Activated naive CD4-positive, alpha-beta T cell treated with anti-CD3 and anti-CD28 coated beads for 36 hours (primary cell): Measurements from ENCODE around the gene EPS8. TPM values are rescaled to one million over a fixed set of nuclear protein-coding genes. Genes with fewer than 3 reads are reported as not detected.
"Not testable (repeated sequence)": the region's sequence is repeated elsewhere in the genome, so short reads cannot be mapped to it uniquely, and the experiment has no call there.

Source experiments
- CTCF ChIA-PET: fragments of 350-600 bp; sonication (Branson Sonifier 250); formaldehyde crosslinking; loops from one replicate; lab custom pipeline; 2021; ENCODE audit warnings: antibody characterized with exemption; lab: Charles Lee
- DNase-seq: peaks from one replicate; pipeline ENCODE4 v3.0.0-alpha.2; 2020
- H3K27ac Mint-ChIP-seq: one replicate; pipeline ENCODE4 v1.8.0; 2021; ENCODE audit warnings: mild to moderate bottlenecking, mixed read lengths
- H3K27me3 Mint-ChIP-seq: one replicate; pipeline ENCODE4 v1.8.0; 2021; ENCODE audit warnings: low read depth, mixed read lengths
- H3K36me3 Mint-ChIP-seq: one replicate; pipeline ENCODE4 v1.8.0; 2021; ENCODE audit warnings: low read depth, mixed read lengths
- H3K4me1 Mint-ChIP-seq: one replicate; pipeline ENCODE4 v1.8.0; 2021; ENCODE audit warnings: low read depth, mixed read lengths
- H3K4me3 Mint-ChIP-seq: one replicate; pipeline ENCODE4 v1.8.0; 2021; ENCODE audit warnings: mild to moderate bottlenecking, moderate library complexity, mixed read lengths
- H3K9me3 Mint-ChIP-seq: one replicate; pipeline ENCODE4 v1.8.0; 2021; ENCODE audit warnings: mixed read lengths
- intact Hi-C: fragments of 100-400 bp; cut with micrococcal nuclease; formaldehyde crosslinking; loops from one replicate; pipeline ENCODE4 v1.15.1; 2023
- total RNA-seq, 2 experiments: library from RNA; stranded (reverse); gene quantifications; one replicate each; pipeline ENCODE4 v1.2.3, GENCODE V29; 2021

EPS8 gene
- total RNA-seq, 2 experiments from 2014 or later: 3.2 to 5.6 TPM

DNA sequence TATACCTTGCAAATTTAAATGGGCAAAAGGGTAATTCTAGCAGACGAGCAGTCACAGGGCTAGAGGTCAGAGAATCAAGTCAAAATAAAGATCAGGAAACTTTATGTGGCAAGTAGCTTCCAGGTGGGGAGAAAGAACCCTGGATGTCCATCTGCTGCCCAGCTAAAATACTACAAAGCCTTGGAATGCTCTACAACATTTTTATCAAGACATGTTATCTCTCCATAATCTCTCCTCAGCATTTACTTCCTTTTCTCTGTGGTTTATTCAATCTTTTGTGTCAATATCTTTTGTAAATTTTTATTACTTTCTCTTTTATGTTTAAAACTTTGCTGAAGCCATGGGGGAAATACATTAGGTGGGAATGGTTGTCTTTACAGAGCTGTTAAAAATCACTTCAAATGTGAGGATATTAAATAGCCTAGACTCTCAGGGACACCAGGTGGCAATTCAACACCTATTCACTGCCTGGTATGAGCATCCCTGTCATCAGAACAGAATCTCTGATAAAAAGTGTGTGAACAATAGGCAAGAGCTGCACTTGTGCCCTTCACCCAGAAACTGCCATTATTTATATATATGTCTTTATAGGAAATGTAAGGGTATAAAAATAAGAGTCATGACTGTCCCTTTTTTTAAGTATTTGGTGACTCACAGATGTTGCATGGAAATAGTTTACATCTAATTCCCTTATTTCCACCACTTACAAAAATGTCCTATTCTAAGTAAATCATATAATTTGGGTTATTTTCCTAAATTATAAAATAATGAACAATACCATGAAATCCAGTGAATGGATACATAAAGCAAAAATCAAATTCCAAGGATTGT, 152.9 kb downstream of the EPS8 start:
- Mint-ChIP-seq H3K27me3 (no peaks in the 10 kb centered on the region), H3K4me3 (no peak overlapping the region), H3K4me1 (no peaks in the 10 kb centered on the region), H3K36me3 (no peaks in the 10 kb centered on the region), H3K9me3 (no peaks in the 10 kb centered on the region), H3K27ac (no peak overlapping the region)
- no peak for DNase-seq
- intact Hi-C loops: no loop called here
- CTCF ChIA-PET: no interaction called here

DNA sequence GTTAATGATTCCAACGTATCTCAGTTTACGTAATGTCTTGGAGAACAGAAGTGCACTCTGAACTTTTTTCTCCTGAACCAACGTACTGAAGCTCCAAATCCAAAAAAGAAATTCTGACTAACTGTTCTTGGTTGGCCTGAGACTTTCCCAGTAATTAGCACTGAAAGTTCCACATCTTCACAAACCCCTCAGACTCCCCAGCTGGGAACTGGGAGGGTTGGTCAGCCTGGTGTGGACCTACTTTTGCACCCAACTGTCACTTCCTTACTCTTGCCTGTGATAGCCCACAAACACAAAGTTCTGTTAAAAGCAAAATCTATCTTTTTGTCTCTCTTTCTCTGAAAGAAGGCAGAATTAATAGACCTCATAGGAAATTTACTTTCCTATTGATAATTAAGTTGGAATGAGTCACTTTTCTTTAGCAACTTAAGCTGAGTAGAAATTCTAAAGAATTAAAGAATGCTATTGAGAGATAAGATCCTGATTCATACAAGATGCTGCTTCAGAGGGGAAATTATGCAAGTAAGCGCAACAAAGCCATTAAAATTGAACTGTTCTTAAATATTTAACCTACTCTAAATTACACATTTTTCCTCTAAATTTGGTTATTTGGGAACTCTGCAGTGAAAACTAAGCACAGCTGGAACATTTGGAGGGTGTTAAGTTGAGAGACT, 155.0 kb downstream of the EPS8 start:
- Mint-ChIP-seq H3K9me3 (no peaks in the 10 kb centered on the region), H3K27ac (no peak overlapping the region), H3K4me3 (no peak overlapping the region), H3K27me3 (no peaks in the 10 kb centered on the region), H3K36me3 (no peaks in the 10 kb centered on the region), H3K4me1 (no peaks in the 10 kb centered on the region)
- intact Hi-C loops: no loop called here
- no peak for DNase-seq
- CTCF ChIA-PET: no interaction called here

DNA sequence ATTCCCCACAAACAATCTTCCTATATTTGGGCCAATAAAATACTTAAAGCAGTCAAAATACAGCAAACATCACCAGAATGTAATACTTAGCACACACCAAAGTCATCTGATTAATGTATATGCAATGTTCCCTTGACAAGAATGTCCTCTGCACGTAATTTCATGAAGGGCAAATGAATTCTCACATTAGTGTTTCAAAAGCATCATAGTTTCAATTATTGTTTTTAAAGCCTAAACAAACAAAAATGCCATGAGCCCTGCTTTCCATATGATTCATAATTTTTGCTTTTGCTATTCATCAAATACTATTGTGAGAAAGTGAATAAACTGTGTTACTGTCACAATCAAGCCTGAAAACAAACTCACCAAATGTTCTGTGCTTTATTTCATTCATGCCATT, 156.0 kb downstream of the EPS8 start:
- no peaks in the 10 kb centered on the region for H3K36me3 Mint-ChIP-seq
- intact Hi-C loops: no loop called here
- no peaks in the 10 kb centered on the region for H3K9me3 Mint-ChIP-seq
- CTCF ChIA-PET: no interaction called here
- no peak overlapping the region for H3K4me3 Mint-ChIP-seq
- DNase-seq: no peak
- H3K27ac Mint-ChIP-seq: no peak overlapping the region
- H3K4me1 Mint-ChIP-seq: no peaks in the 10 kb centered on the region
- H3K27me3 Mint-ChIP-seq: no peaks in the 10 kb centered on the region

DNA sequence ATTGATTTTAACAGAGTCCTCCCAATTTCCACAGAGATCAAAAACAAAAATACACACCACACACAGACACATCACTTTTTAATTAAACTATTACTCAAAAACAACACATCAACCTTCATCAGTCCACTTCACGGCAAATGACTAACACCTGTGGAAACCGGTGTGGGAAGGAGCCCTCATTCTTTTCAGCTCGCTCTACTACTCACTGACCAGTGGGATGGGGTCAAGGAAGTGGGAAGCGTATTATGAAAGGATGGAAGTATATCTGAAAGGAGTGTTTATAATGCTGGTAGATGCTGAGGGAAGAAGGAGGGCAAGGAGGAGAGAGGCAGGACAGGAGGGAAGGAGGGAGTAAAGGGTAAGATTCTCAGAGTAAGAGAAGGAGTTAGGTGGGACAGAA, 156.5 kb downstream of the EPS8 start:
- CTCF ChIA-PET: no interaction called here
- Mint-ChIP-seq H3K9me3 (no peaks in the 10 kb centered on the region), H3K4me3 (no peak overlapping the region), H3K36me3 (no peaks in the 10 kb centered on the region), H3K27me3 (no peaks in the 10 kb centered on the region), H3K4me1 (no peaks in the 10 kb centered on the region), H3K27ac (no peak overlapping the region)
- intact Hi-C loops: no loop called here
- no peak for DNase-seq

DNA sequence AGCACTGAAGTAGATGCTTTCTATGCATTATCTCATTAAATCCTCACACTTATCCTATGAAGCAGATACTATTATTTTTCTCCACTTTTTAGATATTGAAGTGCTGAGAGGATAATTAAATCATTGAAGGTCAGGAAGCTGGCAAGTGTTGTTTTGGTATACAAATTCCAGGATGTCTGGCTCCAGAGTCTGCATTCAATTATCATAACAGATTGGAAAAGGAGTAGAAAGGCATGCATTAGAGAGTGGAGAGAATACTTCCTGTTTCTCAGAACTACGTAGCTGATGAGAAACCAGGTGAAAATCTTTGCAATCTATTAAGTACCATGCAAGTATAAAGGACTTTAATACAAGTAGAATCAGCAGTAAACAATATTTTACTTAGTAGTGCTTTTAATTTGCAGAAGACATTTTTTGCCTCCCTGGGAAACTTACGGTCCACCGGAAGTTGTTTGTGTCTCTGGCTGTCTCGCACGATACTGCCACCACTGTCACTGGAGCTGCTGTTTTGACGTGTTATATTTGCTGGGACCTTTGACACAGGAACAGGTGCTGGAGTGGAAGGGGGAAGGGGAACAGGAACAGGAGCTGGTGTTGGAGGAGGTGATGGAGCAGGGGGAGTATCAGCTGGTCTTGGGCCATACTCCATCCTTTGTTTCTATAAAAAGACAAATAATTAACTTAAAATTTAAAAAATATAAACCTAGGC, 158.0 kb downstream of the EPS8 start:
- no peaks in the 10 kb centered on the region for H3K27me3 Mint-ChIP-seq
- intact Hi-C loops: no loop called here
- no peak for DNase-seq
- H3K4me1 Mint-ChIP-seq: no peaks in the 10 kb centered on the region
- CTCF ChIA-PET: no interaction called here
- no peaks in the 10 kb centered on the region for H3K9me3 Mint-ChIP-seq
- H3K4me3 Mint-ChIP-seq: no peak overlapping the region
- H3K36me3 Mint-ChIP-seq: no peaks in the 10 kb centered on the region
- no peak overlapping the region for H3K27ac Mint-ChIP-seq

DNA sequence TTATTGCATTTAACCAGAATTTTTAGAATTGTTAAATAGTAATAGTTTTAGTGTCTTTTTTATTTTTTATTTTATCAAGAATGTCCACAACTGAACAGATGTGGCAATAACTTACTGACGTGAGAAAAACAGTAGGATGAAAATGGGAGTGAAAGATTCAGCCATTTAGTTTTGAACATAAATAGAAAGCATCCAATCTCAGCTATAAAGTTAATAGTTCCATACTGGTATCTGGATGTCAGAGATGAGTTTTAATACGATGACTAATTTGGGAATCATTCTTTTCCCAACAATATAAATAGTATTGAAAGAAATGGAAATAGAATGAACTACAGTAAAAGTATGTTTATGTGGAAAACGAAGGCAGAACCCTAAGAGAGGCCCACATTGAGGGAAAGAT, 159.4 kb downstream of the EPS8 start:
- H3K4me1 Mint-ChIP-seq: no peaks in the 10 kb centered on the region
- CTCF ChIA-PET: no interaction called here
- H3K36me3 Mint-ChIP-seq: no peaks in the 10 kb centered on the region
- H3K27ac Mint-ChIP-seq: no peak overlapping the region
- H3K9me3 Mint-ChIP-seq: no peaks in the 10 kb centered on the region
- DNase-seq: no peak
- intact Hi-C loops: no loop called here
- H3K27me3 Mint-ChIP-seq: no peaks in the 10 kb centered on the region
- H3K4me3 Mint-ChIP-seq: no peak overlapping the region

DNA sequence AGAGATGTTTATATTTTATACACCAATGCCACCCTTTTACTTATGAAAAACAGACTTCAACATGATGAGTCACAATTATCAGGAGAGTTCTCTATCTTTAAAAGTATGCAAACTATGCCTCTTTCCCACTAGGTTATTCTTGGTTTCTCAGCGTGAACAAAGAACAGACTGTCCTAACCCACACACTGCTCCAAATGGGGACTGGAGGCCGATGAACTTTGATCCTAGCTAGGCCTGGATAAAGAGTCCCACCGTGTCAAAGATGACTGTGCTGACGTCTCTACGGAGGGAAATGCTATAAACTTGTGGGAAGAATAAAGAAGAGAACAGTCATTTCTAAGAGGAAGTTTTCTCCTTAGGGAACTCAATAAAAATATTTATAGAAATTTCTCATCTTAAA, 160.1 kb downstream of the EPS8 start:
- no peaks in the 10 kb centered on the region for H3K4me1 Mint-ChIP-seq
- no peak overlapping the region for H3K4me3 Mint-ChIP-seq
- no peaks in the 10 kb centered on the region for H3K36me3 Mint-ChIP-seq
- DNase-seq: no peak
- H3K9me3 Mint-ChIP-seq: no peaks in the 10 kb centered on the region
- H3K27me3 Mint-ChIP-seq: no peaks in the 10 kb centered on the region
- CTCF ChIA-PET: interaction anchor here (0.6 kb wide), 1 partner anchor 228 kb away, joined by 5 read pairs; no protein-coding TSS in a partner anchor
- no peak overlapping the region for H3K27ac Mint-ChIP-seq
- intact Hi-C loops: no loop called here

DNA sequence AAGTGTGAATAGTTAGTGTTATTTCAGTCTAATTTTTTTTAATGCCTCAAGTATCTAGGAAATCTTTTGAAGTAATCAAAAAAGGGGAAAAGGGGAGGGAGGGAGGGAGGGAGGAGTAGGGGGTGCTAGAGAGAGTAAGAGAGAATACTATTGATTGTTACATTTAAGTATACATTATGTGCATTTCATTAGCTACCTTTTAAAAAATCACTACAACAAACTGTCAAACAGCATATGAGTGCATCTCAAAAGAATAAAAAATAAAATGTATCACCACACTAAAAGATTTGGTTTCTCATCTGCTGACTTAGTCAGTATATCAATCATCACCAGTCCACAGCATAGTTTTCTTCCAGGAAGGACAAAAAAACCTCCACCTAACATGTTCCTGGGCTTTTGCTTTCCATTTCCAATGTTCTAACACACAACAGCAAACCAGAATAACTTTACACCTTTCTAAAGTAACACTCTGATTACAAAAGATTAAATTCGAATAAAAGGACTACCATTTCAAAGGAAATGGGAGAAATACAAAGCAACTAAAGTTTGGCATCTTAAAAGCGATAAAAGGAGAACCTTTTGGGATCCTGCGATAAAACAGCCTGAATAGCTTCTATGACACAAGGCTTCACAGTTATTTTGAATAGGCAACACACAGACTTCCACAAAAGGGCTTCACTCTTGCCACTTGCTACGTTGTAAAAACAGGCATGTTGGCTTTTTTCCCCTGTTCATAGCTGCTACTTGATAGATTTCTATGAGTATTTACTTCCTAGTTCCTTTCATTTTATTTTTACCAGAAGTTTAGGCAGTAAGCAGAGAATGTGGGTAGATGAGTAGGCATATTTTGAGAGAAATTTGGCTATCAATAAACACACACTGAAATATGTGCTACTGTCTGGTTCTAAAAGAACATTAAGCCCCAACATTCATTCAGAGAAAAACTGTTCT, 160.9 kb downstream of the EPS8 start:
- Mint-ChIP-seq H3K27me3 (no peaks in the 10 kb centered on the region), H3K27ac (no peak overlapping the region), H3K9me3 (no peaks in the 10 kb centered on the region), H3K36me3 (no peaks in the 10 kb centered on the region), H3K4me3 (no peak overlapping the region), H3K4me1 (no peaks in the 10 kb centered on the region)
- intact Hi-C loops: no loop called here
- no peak for DNase-seq
- CTCF ChIA-PET: interaction anchor here (0.6 kb wide), 1 partner anchor 282 kb away, joined by 3 read pairs; no protein-coding TSS in a partner anchor

DNA sequence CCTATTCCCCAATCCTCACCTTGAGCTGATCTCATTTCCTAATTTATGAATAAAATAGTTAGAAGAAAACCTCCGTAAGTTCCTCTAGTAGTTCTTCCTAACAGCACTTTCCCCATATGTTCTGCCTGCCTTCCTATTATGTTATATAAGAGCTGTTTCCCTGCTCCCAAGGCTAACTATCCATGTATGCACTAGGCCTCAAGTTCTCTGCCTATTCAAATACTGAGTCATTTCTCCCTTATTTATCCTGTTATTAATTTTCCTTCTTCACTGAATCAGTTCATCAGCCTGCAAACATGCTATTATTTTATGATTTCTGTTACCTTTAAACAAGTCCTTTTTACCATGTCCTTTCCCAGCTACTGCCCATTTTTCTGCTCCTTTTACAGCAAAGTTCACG, 164.1 kb downstream of the EPS8 start:
- H3K9me3 Mint-ChIP-seq: no peaks in the 10 kb centered on the region
- no peaks in the 10 kb centered on the region for H3K4me1 Mint-ChIP-seq
- H3K36me3 Mint-ChIP-seq: no peaks in the 10 kb centered on the region
- no peak for DNase-seq
- no peak overlapping the region for H3K4me3 Mint-ChIP-seq
- CTCF ChIA-PET: no interaction called here
- no peak overlapping the region for H3K27ac Mint-ChIP-seq
- no peaks in the 10 kb centered on the region for H3K27me3 Mint-ChIP-seq
- intact Hi-C loops: no loop called here

DNA sequence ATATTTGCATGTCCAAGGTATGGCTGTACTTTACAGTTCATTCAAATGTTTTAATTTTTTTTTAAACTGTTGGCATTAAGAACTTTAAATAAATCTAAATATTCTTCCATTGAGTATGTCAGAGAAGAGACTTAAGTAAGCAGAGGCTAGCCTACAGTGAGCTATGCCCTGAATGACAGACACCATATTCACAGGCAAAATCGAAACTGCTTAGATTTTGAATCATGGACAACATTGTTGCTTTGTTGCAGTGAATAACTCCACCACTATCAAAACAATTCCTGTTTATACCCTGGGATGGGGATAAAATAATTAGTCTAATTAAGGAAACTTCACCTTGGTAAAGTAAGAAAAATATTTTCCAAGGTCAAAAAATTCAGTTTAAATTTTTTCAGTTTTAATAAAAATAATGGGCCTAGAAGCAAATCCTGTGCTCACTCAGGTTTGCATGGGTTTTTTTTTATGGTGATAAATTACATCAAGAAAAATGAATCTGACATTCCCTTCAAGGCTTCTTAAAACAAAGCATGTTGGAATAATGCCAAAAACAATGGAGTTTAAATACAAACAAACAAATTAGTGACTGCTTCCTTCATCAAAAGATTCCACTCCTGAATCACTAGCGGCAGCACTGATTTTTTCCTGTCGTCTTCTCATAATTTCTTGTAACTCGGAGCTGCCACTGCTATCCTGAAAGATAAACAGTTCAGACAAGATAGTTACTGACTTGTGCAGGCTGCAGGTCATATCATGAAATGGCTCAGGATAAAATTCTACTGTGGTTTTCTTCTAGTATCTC, 168.2 kb downstream of the EPS8 start:
- intact Hi-C loops: no loop called here
- CTCF ChIA-PET: no interaction called here
- Mint-ChIP-seq H3K4me1 (no peaks in the 10 kb centered on the region), H3K27ac (no peak overlapping the region), H3K9me3 (peaks cover 6% of the 10 kb centered on the region), H3K4me3 (no peak overlapping the region), H3K27me3 (peaks cover 7% of the 10 kb centered on the region), H3K36me3 (no peaks in the 10 kb centered on the region)
- no peak for DNase-seq

DNA sequence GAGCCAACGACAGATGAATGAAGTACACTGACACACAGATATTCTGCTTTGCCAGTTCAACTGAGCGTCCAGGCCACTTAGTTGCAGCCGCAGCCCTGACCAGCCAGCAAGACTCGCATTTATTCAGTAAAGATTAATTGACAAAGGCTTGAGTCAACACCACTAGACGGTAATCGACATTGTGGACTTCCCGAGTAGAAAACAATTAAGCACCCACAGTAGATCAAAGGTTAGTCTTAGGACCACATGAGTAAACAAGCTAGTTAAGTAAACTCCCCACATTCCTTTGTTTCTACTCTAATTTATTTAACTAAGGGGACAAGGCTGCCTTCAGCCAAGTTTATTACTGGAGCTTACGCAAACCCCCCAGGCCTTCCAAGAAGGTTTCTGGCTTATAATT, 172.7 kb downstream of the EPS8 start:
- DNase-seq: not testable (repeated sequence)

More for the DNA sequence above, 172.7 kb downstream of the EPS8 start:
- H3K36me3 Mint-ChIP-seq, H3K4me1 Mint-ChIP-seq, H3K4me3 Mint-ChIP-seq, H3K9me3 Mint-ChIP-seq, intact Hi-C loops, H3K27ac Mint-ChIP-seq: not testable (repeated sequence)
- CTCF ChIA-PET: interaction anchor here (0.7 kb wide), 1 partner anchor 256 kb away, joined by 4 read pairs; no protein-coding TSS in a partner anchor
- peaks cover 14% of the 10 kb centered on the region for H3K27me3 Mint-ChIP-seq
